ENCODE measurements around the gene MRPL47. TPM values are rescaled to one million over a fixed set of nuclear protein-coding genes. Genes with fewer than 3 reads are reported as not detected.

The MRPL47 gene
- total and polyA plus RNA-seq, 9 of the 15 experiments (the other 6 are each of a cell fraction or from before 2014, with no cell fraction given), result 101 to 437 (median 141) TPM

- no peak for TF ChIP-seq PBX2 (CRISPR knock-in tag; IDR thresholded peaks at IDR 0.05; ENCODE audit: low read depth)
- no peak for TF ChIP-seq PBX2 (tag; conservative IDR thresholded peaks at IDR 0.05; ENCODE audit: low read depth)
- TF ChIP-seq RREB1 (CRISPR knock-in tag; IDR thresholded peaks at IDR 0.05), result no peak
- no peak for TF ChIP-seq CBX2 (IDR thresholded peaks at IDR 0.05; ENCODE audit: insufficient read depth, low read length, poor library complexity, severe bottlenecking)
- TF ChIP-seq TRIM25 (IDR thresholded peaks at IDR 0.05; ENCODE audit: borderline replicate concordance), result no peak
- no peak for TF ChIP-seq ZNF274 (IDR thresholded peaks at IDR 0.05; ENCODE audit: borderline replicate concordance, low read depth, low read length)
- TF ChIP-seq THAP7 (CRISPR knock-in tag; IDR thresholded peaks at IDR 0.05), result no peak
- TF ChIP-seq SMAD2 (IDR thresholded peaks at IDR 0.05; ENCODE audit: low read depth, low read length), result no peak
- no peak for TF ChIP-seq ZNF347 (CRISPR knock-in tag; IDR thresholded peaks at IDR 0.05; ENCODE audit: low read depth)
- TF ChIP-seq CCNT2 (IDR thresholded peaks at IDR 0.05; ENCODE audit: borderline replicate concordance, extremely low read depth, insufficient read length, low read depth, low read length), result no peak
- no peak for TF ChIP-seq VEZF1 (CRISPR knock-in tag; IDR thresholded peaks at IDR 0.05)
- TF ChIP-seq PHB (CRISPR knock-in tag; IDR thresholded peaks at IDR 0.05), result no peak
- no peak for TF ChIP-seq ATF6 (CRISPR knock-in tag; IDR thresholded peaks at IDR 0.05)
Observed at GRCh38 chr3:179541094-179541493, 63.3 kb downstream of the MRPL47 start (continued).
